ENCODE results near the gene ZCCHC7. TPM values are rescaled to one million over a fixed set of nuclear protein-coding genes. Genes with fewer than 3 reads are reported as not detected.
A peak's percentile ranks its signal among the peaks of the same experiment; 100 is the strongest.
"Not testable (repeated sequence)": the region's sequence is repeated elsewhere in the genome, so short reads cannot be mapped to it uniquely, and the experiment has no call there.

The ZCCHC7 gene
- total RNA-seq, 1 experiment from 2014 or later: 27.9 TPM

DNA sequence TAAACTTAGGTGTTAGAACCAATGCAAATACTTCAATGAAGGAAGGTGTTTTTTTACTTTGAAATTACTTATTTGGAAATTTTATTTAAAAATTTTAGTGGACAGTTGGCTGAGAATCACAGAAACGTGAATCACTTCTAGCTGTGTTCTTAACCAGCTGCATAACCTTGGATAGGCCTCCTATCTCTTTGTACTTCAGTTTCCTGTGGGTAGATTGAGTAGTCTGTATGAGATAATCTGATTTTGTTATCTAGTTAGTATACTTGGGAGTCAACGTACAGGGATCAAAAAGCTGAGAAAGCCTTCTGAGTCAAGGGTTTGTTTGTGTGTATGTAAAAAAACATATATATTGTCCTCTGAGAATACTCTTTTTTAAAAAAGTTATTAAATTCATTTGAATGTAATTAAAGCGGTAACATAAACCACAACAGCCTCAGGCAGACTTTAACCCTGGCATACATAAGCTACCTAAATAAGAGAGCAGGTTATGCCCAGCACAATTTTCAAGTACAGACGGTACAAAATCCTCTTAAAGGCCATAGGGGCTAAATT, 38.1 kb upstream of the ZCCHC7 start:
- no peak for TF ChIP-seq EZH2 (IDR thresholded peaks at IDR 0.05; ENCODE audit: borderline replicate concordance, low read depth, low read length, poor library complexity, severe bottlenecking)
- TF ChIP-seq, protein P1, sequence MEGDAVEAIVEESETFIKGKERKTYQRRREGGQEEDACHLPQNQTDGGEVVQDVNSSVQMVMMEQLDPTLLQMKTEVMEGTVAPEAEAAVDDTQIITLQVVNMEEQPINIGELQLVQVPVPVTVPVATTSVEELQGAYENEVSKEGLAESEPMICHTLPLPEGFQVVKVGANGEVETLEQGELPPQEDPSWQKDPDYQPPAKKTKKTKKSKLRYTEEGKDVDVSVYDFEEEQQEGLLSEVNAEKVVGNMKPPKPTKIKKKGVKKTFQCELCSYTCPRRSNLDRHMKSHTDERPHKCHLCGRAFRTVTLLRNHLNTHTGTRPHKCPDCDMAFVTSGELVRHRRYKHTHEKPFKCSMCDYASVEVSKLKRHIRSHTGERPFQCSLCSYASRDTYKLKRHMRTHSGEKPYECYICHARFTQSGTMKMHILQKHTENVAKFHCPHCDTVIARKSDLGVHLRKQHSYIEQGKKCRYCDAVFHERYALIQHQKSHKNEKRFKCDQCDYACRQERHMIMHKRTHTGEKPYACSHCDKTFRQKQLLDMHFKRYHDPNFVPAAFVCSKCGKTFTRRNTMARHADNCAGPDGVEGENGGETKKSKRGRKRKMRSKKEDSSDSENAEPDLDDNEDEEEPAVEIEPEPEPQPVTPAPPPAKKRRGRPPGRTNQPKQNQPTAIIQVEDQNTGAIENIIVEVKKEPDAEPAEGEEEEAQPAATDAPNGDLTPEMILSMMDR (conservative IDR thresholded peaks at IDR 0.05; ENCODE audit: low read depth, low read length): no peak
- DNase-seq (ENCODE audit: low spot score): no peak
- Histone ChIP-seq H3K27ac (ENCODE audit: low read depth, low read length, poor library complexity, severe bottlenecking) (no peak overlapping the region), H3K9me3 (ENCODE audit: low read depth, low read length, poor library complexity, severe bottlenecking) (peaks cover 5% of the 10 kb centered on the region), H3K4me3 (ENCODE audit: low read depth, low read length, poor library complexity, severe bottlenecking) (no peak overlapping the region), H3K4me1 (ENCODE audit: insufficient read depth, low read length, poor library complexity, severe bottlenecking) (peaks cover 23% of the 10 kb centered on the region), H3K27me3 (replicated peaks; ENCODE audit: insufficient read depth, low read depth, low read length, poor library complexity) (no peaks in the 10 kb centered on the region), H3K36me3 (ENCODE audit: insufficient read depth, low read length, poor library complexity, severe bottlenecking) (peaks cover 10% of the 10 kb centered on the region)
- BruUV-seq (replicated peaks): no TSS peak
- ChIA-PET POLR2A (ENCODE audit: low non-redundant PET) (no interaction called here), CTCF (no interaction called here)
- intact Hi-C loops (cut with micrococcal nuclease; ENCODE audit: unreplicated experiment): loop anchor here (10.0 kb wide), 1 partner anchor 133 kb away; no protein-coding TSS in a partner anchor

DNA sequence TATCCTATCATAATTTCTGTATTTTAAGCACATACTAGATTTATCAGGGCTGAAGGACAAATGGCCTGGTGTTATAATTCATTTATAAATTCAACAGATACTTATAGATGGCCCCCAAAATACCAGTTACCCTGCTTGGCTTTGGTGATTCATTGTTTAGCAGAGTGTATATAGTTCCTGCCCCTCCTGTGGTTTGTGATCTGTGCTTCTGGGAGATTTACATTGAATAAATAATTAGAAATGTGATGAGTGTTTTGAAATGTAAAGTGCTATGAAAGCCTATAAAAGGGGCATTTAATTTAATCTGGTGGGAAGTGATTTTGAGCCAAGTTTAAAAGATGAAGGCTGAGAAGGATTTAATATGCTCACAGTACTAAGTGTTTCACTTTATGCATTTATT, 36.7 kb upstream of the ZCCHC7 start:
- peak; percentile 51 for DNase-seq (ENCODE audit: low spot score)
- no peak overlapping the region for H3K27ac ChIP-seq (ENCODE audit: low read depth, low read length, poor library complexity, severe bottlenecking)
- ChIA-PET POLR2A (ENCODE audit: low non-redundant PET) (no interaction called here), CTCF (no interaction called here)
- H3K36me3 ChIP-seq (ENCODE audit: insufficient read depth, low read length, poor library complexity, severe bottlenecking): peaks cover 18% of the 10 kb centered on the region
- H3K9me3 ChIP-seq (ENCODE audit: low read depth, low read length, poor library complexity, severe bottlenecking): peaks cover 5% of the 10 kb centered on the region
- intact Hi-C loops (cut with micrococcal nuclease; ENCODE audit: unreplicated experiment): loop anchor here (10.0 kb wide), 1 partner anchor 131 kb away; no protein-coding TSS in a partner anchor
- TF ChIP-seq, protein P1 (conservative IDR thresholded peaks at IDR 0.05; ENCODE audit: low read depth, low read length): no peak
- TF ChIP-seq EZH2 (IDR thresholded peaks at IDR 0.05; ENCODE audit: borderline replicate concordance, low read depth, low read length, poor library complexity, severe bottlenecking): no peak
- H3K4me3 ChIP-seq (ENCODE audit: low read depth, low read length, poor library complexity, severe bottlenecking): no peak overlapping the region
- peaks cover 23% of the 10 kb centered on the region for H3K4me1 ChIP-seq (ENCODE audit: insufficient read depth, low read length, poor library complexity, severe bottlenecking)
- no TSS peak for BruUV-seq (replicated peaks)
- no peaks in the 10 kb centered on the region for H3K27me3 ChIP-seq (replicated peaks; ENCODE audit: insufficient read depth, low read depth, low read length, poor library complexity)

DNA sequence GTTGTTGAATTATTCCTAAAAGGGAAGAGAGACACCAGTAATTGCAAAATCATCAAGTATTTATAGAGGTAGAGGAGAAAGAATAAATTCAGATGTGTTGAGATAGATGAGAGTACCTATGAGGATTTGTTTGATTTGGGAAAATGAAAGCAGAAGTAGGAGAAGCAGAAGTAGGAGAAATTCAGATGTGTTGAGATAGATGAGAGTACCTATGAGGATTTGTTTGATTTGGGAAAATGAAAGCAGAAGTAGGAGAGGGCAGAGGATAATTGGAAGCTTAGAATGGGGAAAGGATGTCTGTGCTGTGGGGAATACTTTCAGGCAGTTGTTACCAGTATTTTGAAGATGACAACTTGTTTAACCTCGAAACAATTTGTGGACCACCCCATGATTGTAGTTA, 35.1 kb upstream of the ZCCHC7 start:
- H3K4me3 ChIP-seq (ENCODE audit: low read depth, low read length, poor library complexity, severe bottlenecking): no peak overlapping the region
- H3K27me3 ChIP-seq (replicated peaks; ENCODE audit: insufficient read depth, low read depth, low read length, poor library complexity): no peaks in the 10 kb centered on the region
- H3K36me3 ChIP-seq (ENCODE audit: insufficient read depth, low read length, poor library complexity, severe bottlenecking): peaks cover 18% of the 10 kb centered on the region
- TF ChIP-seq, protein P1 (conservative IDR thresholded peaks at IDR 0.05; ENCODE audit: low read depth, low read length): no peak
- TF ChIP-seq EZH2 (IDR thresholded peaks at IDR 0.05; ENCODE audit: borderline replicate concordance, low read depth, low read length, poor library complexity, severe bottlenecking): no peak
- no TSS peak for BruUV-seq (replicated peaks)
- POLR2A ChIA-PET (ENCODE audit: low non-redundant PET): no interaction called here
- H3K27ac ChIP-seq (ENCODE audit: low read depth, low read length, poor library complexity, severe bottlenecking): no peak overlapping the region
- DNase-seq (ENCODE audit: low spot score): no peak
- intact Hi-C loops (cut with micrococcal nuclease; ENCODE audit: unreplicated experiment): loop anchor here (10.0 kb wide), 1 partner anchor 130 kb away; no protein-coding TSS in a partner anchor
- H3K9me3 ChIP-seq (ENCODE audit: low read depth, low read length, poor library complexity, severe bottlenecking): no peaks in the 10 kb centered on the region
- peaks cover 23% of the 10 kb centered on the region for H3K4me1 ChIP-seq (ENCODE audit: insufficient read depth, low read length, poor library complexity, severe bottlenecking)
- CTCF ChIA-PET: no interaction called here

DNA sequence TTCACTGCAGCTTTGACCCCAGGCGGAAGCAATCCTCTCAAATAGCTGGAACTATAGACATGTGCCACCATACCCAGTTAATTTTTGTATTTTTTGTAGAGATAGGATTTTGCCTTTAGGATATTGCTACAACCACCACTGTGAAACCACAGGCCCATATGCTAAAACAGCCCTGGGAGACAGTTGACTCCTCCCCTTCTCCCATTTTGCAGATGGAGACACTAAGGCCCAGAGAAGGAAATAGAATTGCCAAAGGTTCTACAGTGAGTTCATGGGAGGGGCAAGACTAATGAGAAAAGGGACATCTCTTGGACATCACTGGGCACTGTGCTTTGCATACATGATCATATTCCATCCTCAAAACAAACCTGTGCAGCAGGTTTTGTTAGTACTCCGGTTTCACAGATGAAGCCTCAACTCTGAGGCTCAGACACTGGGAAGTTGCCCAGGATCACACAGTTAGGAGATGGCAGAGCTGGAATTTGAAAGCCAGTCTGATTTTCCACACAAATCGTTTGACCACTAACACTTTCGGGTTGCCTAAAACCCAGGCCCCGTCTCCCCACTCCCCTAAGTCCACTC, 27.6 kb upstream of the ZCCHC7 start:
- H3K9me3 ChIP-seq (ENCODE audit: low read depth, low read length, poor library complexity, severe bottlenecking); DNase-seq (ENCODE audit: low spot score); H3K4me3 ChIP-seq (ENCODE audit: low read depth, low read length, poor library complexity, severe bottlenecking); H3K27ac ChIP-seq (ENCODE audit: low read depth, low read length, poor library complexity, severe bottlenecking); POLR2A ChIA-PET (ENCODE audit: low non-redundant PET); BruUV-seq (replicated peaks); H3K36me3 ChIP-seq (ENCODE audit: insufficient read depth, low read length, poor library complexity, severe bottlenecking); CTCF ChIA-PET; H3K27me3 ChIP-seq (replicated peaks; ENCODE audit: insufficient read depth, low read depth, low read length, poor library complexity); H3K4me1 ChIP-seq (ENCODE audit: insufficient read depth, low read length, poor library complexity, severe bottlenecking): not testable (repeated sequence)
- intact Hi-C loops (cut with micrococcal nuclease; ENCODE audit: unreplicated experiment): loop anchor here (10.0 kb wide), 1 partner anchor 62 kb away; no protein-coding TSS in a partner anchor

Measured in A673 (cell line).